Lower lobe of right lung (tissue), 2 donors: ENCODE data around the gene EIF5A. TPM values are rescaled to one million over a fixed set of nuclear protein-coding genes. Genes with fewer than 3 reads are reported as not detected.

Experiments
- ATAC-seq, 2 donors: fragments of 200-7000 bp; cut with Tn5 transposase; one replicate each; pipeline ENCODE4 v1.9.1; 2020 to 2022; ENCODE audit warnings: mild to moderate bottlenecking in 2 of 2, moderate library complexity in 2 of 2
- DNase-seq: peaks from one replicate; pipeline ENCODE4 v3.0.0-alpha.2; 2020
- H3K27ac ChIP-seq: fragments of 200-600 bp; one replicate; pipeline ENCODE4 v1.8.0; 2022
- H3K27me3 ChIP-seq: fragments of 200-600 bp; one replicate; pipeline ENCODE4 v1.8.0; 2022; ENCODE audit warnings: low read depth
- H3K36me3 ChIP-seq: fragments of 200-600 bp; one replicate; pipeline ENCODE4 v1.8.0; 2022; ENCODE audit warnings: mild to moderate bottlenecking
- H3K4me1 ChIP-seq: fragments of 200-600 bp; one replicate; pipeline ENCODE4 v1.8.0; 2022
- H3K4me3 ChIP-seq: fragments of 200-600 bp; one replicate; pipeline ENCODE4 v1.8.0; 2022; ENCODE audit warnings: mild to moderate bottlenecking
- H3K9me3 ChIP-seq: fragments of 200-600 bp; one replicate; pipeline ENCODE4 v1.8.0; 2022
- intact Hi-C: fragments of 100-400 bp; cut with DNase I; formaldehyde crosslinking; loops from one replicate; pipeline ENCODE4 v1.11.0; 2022
- total RNA-seq: library from RNA; stranded (reverse); fragmentation: NEBNext Ultra II Directional; extraction: Animal tissue kit (Norgen Biotek cat#: 25700); gene quantifications from one replicate; pipeline ENCODE4 v1.2.1, GENCODE V29; 2021
- TF ChIP-seq, protein P1 (sequence below): fragments of 200-600 bp; IDR thresholded peaks from one replicate; pipeline ENCODE4 v1.8.0; 2022; ENCODE audit warnings: antibody characterized with exemption, mild to moderate bottlenecking
- donor health status: DM: no; HTN: yes; CAD: no; lungs with severe emphysema.

Gene EIF5A
- total RNA-seq, 1 donor from 2014 or later, result 216 TPM

DNA sequence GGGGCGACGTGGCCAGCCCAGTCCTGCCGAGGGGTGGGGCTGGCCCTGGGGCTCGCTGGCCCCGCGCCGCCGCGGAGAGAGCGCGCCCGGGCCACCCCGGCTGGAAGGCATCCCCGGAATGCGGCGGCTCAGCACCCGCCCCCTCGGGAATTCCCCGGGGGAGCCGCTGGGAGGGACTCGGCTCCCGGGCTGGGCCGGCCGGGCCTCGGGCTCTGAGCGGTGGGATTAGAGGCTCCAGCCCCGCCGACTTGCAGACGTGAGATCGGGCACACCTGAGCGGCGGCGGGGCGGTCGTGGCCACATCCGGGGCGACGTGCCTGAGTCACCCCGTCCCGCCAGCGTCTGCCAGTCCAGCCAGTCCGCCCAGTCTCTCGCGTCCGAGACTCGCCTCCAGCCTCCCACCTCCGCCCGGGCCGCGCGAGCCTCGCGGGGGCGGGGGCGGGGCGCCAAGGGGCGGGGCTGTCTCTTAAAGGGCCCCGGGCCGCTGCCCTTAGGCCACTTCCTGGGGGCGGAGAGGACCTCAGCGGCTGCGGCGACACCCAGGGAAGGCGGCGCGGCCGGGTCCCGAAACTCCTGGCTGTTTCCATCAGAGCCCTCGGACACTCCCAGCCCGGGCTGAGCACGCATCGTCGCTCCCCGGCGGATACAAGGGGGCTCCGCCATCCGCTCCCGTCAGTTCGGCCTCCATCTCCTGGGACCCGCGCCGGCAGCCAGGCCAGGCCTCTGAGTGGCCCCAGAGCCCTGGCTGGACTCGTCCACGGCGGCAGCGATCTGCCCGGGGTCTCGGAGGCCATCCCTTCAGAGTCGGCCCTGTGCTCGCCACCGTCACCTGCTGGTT lies 44.5 kb downstream of the EIF5A start, which contains the start of gene KCTD11:
Gene KCTD11 (plus strand): TSS at position 498 of the 838 bp plus-strand sequence.
- H3K9me3 ChIP-seq, result no peaks in the 10 kb centered on the region
- H3K36me3 ChIP-seq, result no peaks in the 10 kb centered on the region
- DNase-seq (peak; percentile 95), ATAC-seq (peak; percentile 88 to 89)
- intact Hi-C loops, result no loop called here
- peaks cover 57% of the 10 kb centered on the region for H3K4me1 ChIP-seq
- peak within 1 kb of the TSS; percentile 87 for H3K4me3 ChIP-seq
- no peaks in the 10 kb centered on the region for H3K27me3 ChIP-seq
- TF ChIP-seq, protein P1, sequence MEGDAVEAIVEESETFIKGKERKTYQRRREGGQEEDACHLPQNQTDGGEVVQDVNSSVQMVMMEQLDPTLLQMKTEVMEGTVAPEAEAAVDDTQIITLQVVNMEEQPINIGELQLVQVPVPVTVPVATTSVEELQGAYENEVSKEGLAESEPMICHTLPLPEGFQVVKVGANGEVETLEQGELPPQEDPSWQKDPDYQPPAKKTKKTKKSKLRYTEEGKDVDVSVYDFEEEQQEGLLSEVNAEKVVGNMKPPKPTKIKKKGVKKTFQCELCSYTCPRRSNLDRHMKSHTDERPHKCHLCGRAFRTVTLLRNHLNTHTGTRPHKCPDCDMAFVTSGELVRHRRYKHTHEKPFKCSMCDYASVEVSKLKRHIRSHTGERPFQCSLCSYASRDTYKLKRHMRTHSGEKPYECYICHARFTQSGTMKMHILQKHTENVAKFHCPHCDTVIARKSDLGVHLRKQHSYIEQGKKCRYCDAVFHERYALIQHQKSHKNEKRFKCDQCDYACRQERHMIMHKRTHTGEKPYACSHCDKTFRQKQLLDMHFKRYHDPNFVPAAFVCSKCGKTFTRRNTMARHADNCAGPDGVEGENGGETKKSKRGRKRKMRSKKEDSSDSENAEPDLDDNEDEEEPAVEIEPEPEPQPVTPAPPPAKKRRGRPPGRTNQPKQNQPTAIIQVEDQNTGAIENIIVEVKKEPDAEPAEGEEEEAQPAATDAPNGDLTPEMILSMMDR, result no peak
- H3K27ac ChIP-seq, result peak within 1 kb of the TSS; percentile 96

DNA sequence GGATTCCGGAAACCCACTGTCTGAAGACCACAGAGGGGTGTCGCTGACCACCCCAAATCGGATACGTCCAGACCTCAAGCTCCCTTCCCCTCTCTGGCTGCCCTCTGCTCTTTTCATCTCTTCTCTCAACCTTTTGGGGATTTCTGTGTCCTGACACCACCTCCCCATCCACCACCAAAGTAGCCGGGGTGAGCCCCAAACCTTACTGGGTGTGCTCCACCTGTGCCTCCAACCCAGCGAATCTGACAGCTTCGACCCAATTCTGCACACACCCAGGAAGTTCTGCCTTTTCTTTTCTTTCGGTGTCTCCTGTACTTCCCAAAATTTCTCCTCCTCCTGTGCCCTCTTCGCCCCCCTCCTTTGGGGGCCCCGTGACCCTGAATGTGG lies 45.1 kb downstream of the EIF5A start:
- Histone ChIP-seq H3K9me3 (no peaks in the 10 kb centered on the region), H3K27me3 (no peaks in the 10 kb centered on the region), H3K4me1 (peaks cover 57% of the 10 kb centered on the region), H3K4me3 (peak overlapping the region; percentile 87), H3K27ac (peak overlapping the region; percentile 96), H3K36me3 (no peaks in the 10 kb centered on the region)
- ATAC-seq, result no peak
- TF ChIP-seq, protein P1, result peak; percentile 43
- no peak for DNase-seq
- intact Hi-C loops, result no loop called here

DNA sequence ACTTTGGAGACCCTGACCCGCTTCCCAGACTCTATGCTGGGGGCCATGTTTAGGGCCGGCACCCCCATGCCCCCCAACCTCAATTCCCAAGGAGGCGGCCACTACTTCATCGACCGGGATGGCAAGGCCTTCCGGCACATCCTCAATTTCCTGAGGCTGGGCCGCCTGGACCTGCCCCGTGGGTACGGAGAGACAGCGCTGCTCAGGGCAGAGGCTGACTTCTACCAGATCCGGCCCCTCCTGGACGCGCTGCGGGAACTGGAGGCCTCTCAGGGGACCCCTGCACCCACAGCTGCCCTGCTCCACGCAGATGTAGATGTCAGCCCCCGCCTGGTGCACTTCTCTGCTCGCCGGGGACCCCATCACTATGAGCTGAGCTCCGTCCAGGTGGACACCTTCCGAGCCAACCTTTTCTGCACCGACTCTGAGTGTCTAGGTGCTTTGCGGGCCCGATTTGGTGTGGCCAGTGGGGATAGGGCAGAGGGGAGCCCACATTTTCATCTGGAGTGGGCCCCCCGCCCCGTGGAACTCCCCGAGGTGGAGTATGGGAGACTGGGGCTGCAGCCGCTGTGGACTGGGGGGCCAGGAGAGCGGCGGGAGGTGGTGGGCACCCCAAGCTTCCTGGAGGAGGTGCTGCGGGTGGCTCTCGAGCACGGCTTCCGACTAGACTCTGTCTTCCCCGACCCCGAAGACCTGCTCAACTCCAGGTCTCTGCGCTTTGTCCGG lies 45.6 kb downstream of the EIF5A start:
- Histone ChIP-seq H3K27ac (peak overlapping the region; percentile 96), H3K4me3 (peak overlapping the region; percentile 87), H3K27me3 (no peaks in the 10 kb centered on the region), H3K36me3 (no peaks in the 10 kb centered on the region), H3K4me1 (peaks cover 57% of the 10 kb centered on the region), H3K9me3 (no peaks in the 10 kb centered on the region)
- intact Hi-C loops, result no loop called here
- DNase-seq (no peak), ATAC-seq (no peak)
- TF ChIP-seq, protein P1, result no peak

DNA sequence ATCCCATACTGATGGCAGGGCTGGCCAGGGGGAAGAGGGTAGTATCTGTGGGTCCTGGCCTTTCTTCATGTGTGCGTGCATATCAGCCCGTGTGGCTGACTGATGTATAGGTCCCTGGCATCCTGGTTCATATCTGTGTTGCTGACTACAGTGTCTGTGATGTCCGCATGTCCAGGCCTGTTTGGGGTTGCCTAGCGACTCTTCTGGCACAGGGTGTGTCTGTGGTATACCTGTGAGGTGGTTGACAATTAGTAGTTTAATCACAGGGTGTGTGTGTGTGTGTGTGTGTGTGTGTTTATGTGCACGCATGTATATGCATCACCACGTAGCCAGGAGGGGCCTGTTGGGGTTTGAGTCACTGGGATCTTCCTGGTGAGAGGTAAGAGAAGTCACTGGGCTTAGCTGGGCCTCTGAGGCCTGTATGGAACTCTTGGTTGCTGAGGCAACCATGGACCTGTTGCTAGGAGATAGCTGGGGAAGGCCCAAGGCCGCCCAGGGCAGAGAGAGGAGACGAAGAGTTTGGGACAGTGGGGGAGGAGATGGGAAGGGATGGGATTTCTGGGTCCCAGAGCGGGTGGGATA lies 46.9 kb downstream of the EIF5A start:
- no peak overlapping the region for H3K27ac ChIP-seq
- no peaks in the 10 kb centered on the region for H3K36me3 ChIP-seq
- intact Hi-C loops, result no loop called here
- ATAC-seq (no peak), DNase-seq (no peak)
- no peaks in the 10 kb centered on the region for H3K9me3 ChIP-seq
- TF ChIP-seq, protein P1, result no peak
- H3K27me3 ChIP-seq, result no peaks in the 10 kb centered on the region
- no peak overlapping the region for H3K4me3 ChIP-seq
- peaks cover 50% of the 10 kb centered on the region for H3K4me1 ChIP-seq

DNA sequence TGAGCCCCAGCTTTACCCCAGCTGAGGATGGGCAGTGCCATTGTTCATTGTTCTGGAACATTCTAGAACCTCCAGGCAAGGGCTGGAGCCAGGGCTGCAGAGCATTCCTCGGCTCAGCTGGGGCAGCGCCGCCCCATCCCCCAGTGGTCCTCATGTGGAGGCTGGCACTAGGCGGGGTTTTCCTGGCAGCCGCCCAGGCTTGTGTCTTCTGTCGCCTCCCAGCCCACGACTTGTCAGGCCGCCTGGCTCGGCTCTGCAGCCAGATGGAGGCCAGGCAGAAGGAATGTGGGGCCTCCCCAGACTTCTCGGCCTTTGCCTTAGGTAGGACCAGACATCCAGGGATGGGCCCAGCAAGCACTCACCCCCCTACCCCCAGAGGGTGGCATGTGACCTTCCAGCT lies 47.6 kb downstream of the EIF5A start, which contains the start of gene TMEM95:
Gene TMEM95 (plus strand): TSS at position 104 of the 400 bp plus-strand sequence. CDS start 49 bp downstream, at position 153.
- Histone ChIP-seq H3K27me3 (no peaks in the 10 kb centered on the region), H3K4me3 (peak within 1 kb of the TSS; percentile 19), H3K4me1 (peaks cover 43% of the 10 kb centered on the region), H3K36me3 (no peaks in the 10 kb centered on the region), H3K27ac (no peak within 1 kb of the TSS), H3K9me3 (no peaks in the 10 kb centered on the region)
- TF ChIP-seq, protein P1, result no peak
- DNase-seq (no peak), ATAC-seq (no peak)
- intact Hi-C loops, result no loop called here
